GM23338 (cell line): Measurements from ENCODE around the gene HOXC12.

Source experiments
- CREB1 ChIP-seq: fragments of 250-450 bp; sonication (Bioruptor Pico); IDR thresholded peaks from 2 replicates; pipeline ENCODE4 v1.5.0; 2020; ENCODE audit warnings: low read depth, mild to moderate bottlenecking, moderate library complexity
- CTCF ChIP-seq, 2 experiments: fragments of 200-600 bp in 1 of 2; sonication (generic) in 1 of 2; conservative IDR thresholded peaks; 2 replicates each; pipeline versions ENCODE4 v1.5.1 to v1.6.1; 2016 to 2017; ENCODE audit warnings: antibody characterized with exemption in 2 of 2, low read depth in 2 of 2, mild to moderate bottlenecking in 2 of 2, moderate library complexity in 1 of 2
- EZH2 ChIP-seq: fragments of 200-600 bp; sonication (generic); IDR thresholded peaks from one replicate; pipeline ENCODE4 v1.8.0; 2017; ENCODE audit warnings: antibody characterized with exemption, mild to moderate bottlenecking, low read depth; ENCODE audit not compliant: unreplicated experiment
- EZH2phosphoT487 ChIP-seq: fragments of 200-600 bp; sonication (generic); IDR thresholded peaks from one replicate; pipeline ENCODE4 v1.8.1; 2018; ENCODE audit warnings: antibody characterized with exemption; ENCODE audit not compliant: unreplicated experiment
- JUNB ChIP-seq: IDR thresholded peaks from one replicate; pipeline ENCODE4 v1.6.1; 2016; ENCODE audit warnings: antibody characterized with exemption; ENCODE audit not compliant: unreplicated experiment
- POLR2AphosphoS5 ChIP-seq: IDR thresholded peaks from 2 replicates; pipeline ENCODE4 v1.6.1; 2016; ENCODE audit warnings: antibody characterized with exemption, low read depth
- REST ChIP-seq: IDR thresholded peaks from one replicate; pipeline ENCODE4 v1.6.1; 2018; ENCODE audit warnings: antibody characterized with exemption; ENCODE audit not compliant: unreplicated experiment
- STAT1 ChIP-seq: IDR thresholded peaks from one replicate; pipeline ENCODE4 v1.6.1; 2016; ENCODE audit warnings: antibody characterized with exemption; ENCODE audit not compliant: unreplicated experiment
- ZNF462 ChIP-seq: fragments of 250-450 bp; sonication (Bioruptor Pico); IDR thresholded peaks from 2 replicates; pipeline ENCODE4 v1.5.0; 2020; ENCODE audit warnings: mild to moderate bottlenecking, moderate library complexity

GRCh38 chr12:53916788-53917655 is 37.7 kb upstream of the HOXC12 start:
- TF ChIP-seq CTCF (conservative IDR thresholded peaks at IDR 0.05; ENCODE audit: low read depth in 2 of 2) (no peak), EZH2phosphoT487 (no peak), EZH2 (no peak), ZNF462 (CRISPR knock-in tag) (no peak), POLR2AphosphoS5 (no peak), STAT1 (no peak), REST (no peak), JUNB (no peak), CREB1 (CRISPR knock-in tag) (no peak)
